Activated CD8-positive, alpha-beta T cell treated with anti-CD3 and anti-CD28 coated beads, Interleukin-2, amount 10 ng/mL, durations not matched to agents 7 days and 5 days (primary cell): ENCODE measurements around the gene ERVK3-1. TPM values are rescaled to one million over a fixed set of nuclear protein-coding genes. Genes with fewer than 3 reads are reported as not detected.

ENCODE experiments used
- ATAC-seq: fragments of 150-1000 bp; cut with Tn5 transposase; one replicate; pipeline ENCODE4 v1.10.0; 2021; ENCODE audit warnings: moderate library complexity
- CTCF ChIA-PET: fragments of 350-600 bp; sonication (Branson Sonifier 250); formaldehyde crosslinking; loops from one replicate; lab custom pipeline; 2021; ENCODE audit warnings: antibody characterized with exemption; lab: Charles Lee
- POLR2A ChIA-PET: fragments of 350-600 bp; sonication (Branson Sonifier 250); formaldehyde crosslinking; loops from one replicate; lab custom pipeline; 2021; ENCODE audit warnings: antibody characterized with exemption; lab: Charles Lee
- DNase-seq: peaks from one replicate; pipeline ENCODE4 v3.0.0-alpha.2; 2020
- H3K27ac Mint-ChIP-seq: one replicate; pipeline ENCODE4 v1.8.0; 2021; ENCODE audit warnings: mild to moderate bottlenecking, mixed read lengths
- H3K27me3 Mint-ChIP-seq: one replicate; pipeline ENCODE4 v1.8.0; 2021; ENCODE audit warnings: low read depth, mixed read lengths
- H3K36me3 Mint-ChIP-seq: one replicate; pipeline ENCODE4 v1.8.0; 2021; ENCODE audit warnings: low read depth, mixed read lengths
- H3K4me1 Mint-ChIP-seq: one replicate; pipeline ENCODE4 v1.8.0; 2021; ENCODE audit warnings: low read depth, mixed read lengths
- H3K4me3 Mint-ChIP-seq: one replicate; pipeline ENCODE4 v1.8.0; 2021; ENCODE audit warnings: mild to moderate bottlenecking, mixed read lengths
- H3K9me3 Mint-ChIP-seq: one replicate; pipeline ENCODE4 v1.8.0; 2022; ENCODE audit warnings: mixed read lengths; ENCODE audit not compliant: insufficient read depth
- total RNA-seq, 2 experiments: library from RNA; stranded (reverse); gene quantifications; one replicate each; pipeline ENCODE4 v1.2.3, GENCODE V29; 2021

Gene ERVK3-1
- total RNA-seq, 2 experiments from 2014 or later, result 60.7 to 61.9 TPM

- no peak within 1 kb of the TSS for H3K4me3 Mint-ChIP-seq
- no peaks in the 10 kb centered on the region for H3K36me3 Mint-ChIP-seq
- POLR2A ChIA-PET, result interaction anchor here (0.9 to 2.7 kb wide), 5 partner anchors 10 to 49 kb away, joined by 4 to 6 read pairs (median 4); partner anchors contain the start of genes ERVK3-1 and ZNF8
- no peak within 1 kb of the TSS for H3K27ac Mint-ChIP-seq
- CTCF ChIA-PET, result interaction anchor here (0.9 to 1.8 kb wide), 5 partner anchors 8 to 192 kb away, joined by 3 to 9 read pairs (median 3); partner anchors contain the start of genes ZBTB45 and ZNF544
- DNase-seq (peak; percentile 94), ATAC-seq (peak; percentile 93)
- H3K27me3 Mint-ChIP-seq, result no peaks in the 10 kb centered on the region
- peaks cover 9% of the 10 kb centered on the region for H3K4me1 Mint-ChIP-seq
- no peaks in the 10 kb centered on the region for H3K9me3 Mint-ChIP-seq
These were observed 21.9 kb downstream of the ERVK3-1 start, which contains the start of gene ZSCAN22 for GRCh38 chr19:58326914-58327726. ZSCAN22 (plus strand) TSS chr19:58326994; CDS start chr19:58334803, 7,809 bp downstream.

DNA sequence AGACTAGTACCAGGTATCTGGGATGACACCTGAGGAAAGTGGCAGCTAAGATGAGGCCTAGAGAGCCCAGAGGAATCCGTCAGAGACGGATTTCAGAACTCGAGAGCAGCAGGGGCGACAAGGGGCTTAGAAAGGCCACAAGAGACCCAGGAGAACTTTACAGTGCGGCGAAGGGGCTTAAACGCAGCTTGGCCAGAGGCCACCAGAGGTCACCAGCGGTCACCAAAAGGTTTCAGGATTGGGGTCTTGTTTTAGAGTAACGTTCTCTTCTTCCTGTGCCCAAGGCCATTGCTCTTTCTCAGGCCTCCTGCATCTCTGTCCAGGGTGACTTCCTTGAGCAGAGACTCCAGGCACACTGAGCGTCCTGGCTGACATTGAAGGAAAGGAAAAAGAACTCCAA, 23.8 kb downstream of the ERVK3-1 start:
- POLR2A ChIA-PET, result interaction anchor here (0.6 to 1.2 kb wide), 3 partner anchors 24 to 149 kb away, joined by 3 to 4 read pairs (median 4); partner anchors contain the start of gene ERVK3-1
- no peak overlapping the region for H3K27ac Mint-ChIP-seq
- H3K36me3 Mint-ChIP-seq, result no peaks in the 10 kb centered on the region
- no peak overlapping the region for H3K4me3 Mint-ChIP-seq
- ATAC-seq (no peak), DNase-seq (peak; percentile 49)
- H3K4me1 Mint-ChIP-seq, result peaks cover 9% of the 10 kb centered on the region
- no peaks in the 10 kb centered on the region for H3K9me3 Mint-ChIP-seq
- H3K27me3 Mint-ChIP-seq, result no peaks in the 10 kb centered on the region
- CTCF ChIA-PET, result interaction anchor here (1.2 to 1.5 kb wide), 3 partner anchors 80 to 226 kb away, joined by 3 read pairs; partner anchors contain the start of genes CHMP2A, ZBTB45 and ZNF584

DNA sequence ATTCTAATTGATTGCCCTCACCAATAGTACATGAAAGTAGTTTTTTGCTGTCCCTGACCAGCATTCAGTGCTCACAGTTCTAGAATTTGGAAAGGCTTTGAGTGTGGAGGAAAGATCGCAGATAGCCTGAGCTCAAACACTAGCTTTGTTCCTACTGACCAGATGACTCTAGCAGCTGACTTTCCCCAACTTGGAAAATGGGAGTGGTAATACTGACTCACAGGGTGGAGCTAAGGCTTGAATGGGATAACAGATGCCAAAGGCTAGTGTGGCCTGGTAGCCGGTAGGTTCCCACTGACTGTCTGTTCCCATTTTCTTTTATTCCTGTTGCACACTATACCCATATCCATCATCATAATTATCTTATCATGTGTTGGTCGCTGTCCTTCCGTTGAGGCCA, 25.3 kb downstream of the ERVK3-1 start:
- H3K9me3 Mint-ChIP-seq, result no peaks in the 10 kb centered on the region
- ChIA-PET CTCF (interaction anchor here (1.2 to 1.4 kb wide), 2 partner anchors 32 to 184 kb away, joined by 3 read pairs; partner anchors contain the start of gene ZNF497), POLR2A (no interaction called here)
- ATAC-seq, result no peak
- H3K4me3 Mint-ChIP-seq, result no peak overlapping the region
- no peak overlapping the region for H3K27ac Mint-ChIP-seq
- no peaks in the 10 kb centered on the region for H3K27me3 Mint-ChIP-seq
- DNase-seq, result no peak
- peaks cover 7% of the 10 kb centered on the region for H3K36me3 Mint-ChIP-seq
- H3K4me1 Mint-ChIP-seq, result peaks cover 9% of the 10 kb centered on the region

DNA sequence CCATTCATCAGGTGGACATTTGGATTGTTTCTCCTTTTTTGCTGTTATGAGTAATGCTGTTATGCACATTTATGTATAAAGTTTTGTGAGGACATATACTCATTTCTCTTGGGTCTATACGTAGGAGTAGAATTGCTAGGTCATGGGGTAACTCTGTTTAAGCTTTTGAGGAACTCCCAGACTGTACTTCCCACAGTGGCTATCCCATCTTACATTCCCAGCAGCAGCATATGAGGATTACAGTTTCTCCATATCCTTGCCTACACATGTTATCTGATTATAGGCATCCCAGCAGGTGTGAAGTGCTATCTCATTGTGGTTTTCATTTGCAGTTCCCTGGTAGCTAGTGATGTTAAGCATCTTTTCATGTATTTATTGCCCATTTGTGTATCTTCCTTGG, 27.5 kb downstream of the ERVK3-1 start:
- H3K9me3 Mint-ChIP-seq, result no peaks in the 10 kb centered on the region
- H3K27ac Mint-ChIP-seq, result no peak overlapping the region
- no peak overlapping the region for H3K4me3 Mint-ChIP-seq
- peaks cover 9% of the 10 kb centered on the region for H3K4me1 Mint-ChIP-seq
- H3K36me3 Mint-ChIP-seq, result peaks cover 18% of the 10 kb centered on the region
- no peak for DNase-seq
- POLR2A ChIA-PET, result interaction anchor here (1.1 kb wide), 1 partner anchor 15 kb away, joined by 3 read pairs; no protein-coding TSS in a partner anchor
- H3K27me3 Mint-ChIP-seq, result no peaks in the 10 kb centered on the region
- no peak for ATAC-seq
- CTCF ChIA-PET, result interaction anchor here (1.2 to 1.4 kb wide), 2 partner anchors 15 to 23 kb away, joined by 3 to 4 read pairs; no protein-coding TSS in a partner anchor

DNA sequence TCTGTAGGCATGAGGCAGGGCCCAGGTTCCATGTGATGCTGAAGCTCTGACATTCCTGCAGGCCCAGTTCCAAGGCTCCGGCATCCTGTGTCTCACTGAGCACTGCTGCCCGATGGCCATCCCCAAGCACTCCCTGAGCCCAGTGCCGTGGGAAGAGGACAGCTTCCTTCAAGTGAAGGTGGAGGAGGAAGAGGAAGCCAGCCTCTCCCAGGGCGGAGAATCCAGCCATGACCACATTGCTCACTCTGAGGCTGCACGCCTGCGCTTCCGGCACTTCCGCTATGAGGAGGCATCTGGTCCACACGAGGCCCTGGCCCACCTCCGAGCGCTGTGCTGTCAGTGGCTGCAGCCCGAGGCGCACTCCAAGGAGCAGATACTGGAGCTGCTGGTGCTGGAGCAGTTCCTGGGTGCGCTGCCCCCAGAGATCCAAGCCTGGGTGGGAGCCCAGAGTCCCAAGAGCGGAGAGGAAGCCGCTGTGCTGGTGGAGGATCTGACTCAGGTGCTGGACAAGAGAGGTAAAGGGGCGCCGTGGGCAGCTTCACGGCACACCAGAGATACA, 29.6 kb downstream of the ERVK3-1 start:
- Mint-ChIP-seq H3K4me3 (no peak overlapping the region), H3K9me3 (no peaks in the 10 kb centered on the region), H3K36me3 (peaks cover 37% of the 10 kb centered on the region), H3K27me3 (no peaks in the 10 kb centered on the region), H3K4me1 (peaks cover 3% of the 10 kb centered on the region), H3K27ac (peak overlapping the region; percentile 23)
- ATAC-seq (no peak), DNase-seq (no peak)
- CTCF ChIA-PET, result interaction anchor here (1.0 to 1.3 kb wide), 3 partner anchors 8 to 184 kb away, joined by 3 to 5 read pairs (median 3); partner anchors contain the start of gene ZSCAN22
- POLR2A ChIA-PET, result no interaction called here

- DNase-seq (no peak), ATAC-seq (no peak)
- H3K4me1 Mint-ChIP-seq, result peaks cover 7% of the 10 kb centered on the region
- no peak overlapping the region for H3K27ac Mint-ChIP-seq
- ChIA-PET POLR2A (no interaction called here), CTCF (interaction anchor here (1.3 kb wide), 1 partner anchor 9 kb away, joined by 3 read pairs; the partner anchor contains the start of gene ZSCAN22)
- no peaks in the 10 kb centered on the region for H3K27me3 Mint-ChIP-seq
- H3K4me3 Mint-ChIP-seq, result no peak overlapping the region
- H3K36me3 Mint-ChIP-seq, result peaks cover 42% of the 10 kb centered on the region
- H3K9me3 Mint-ChIP-seq, result no peaks in the 10 kb centered on the region
These were observed 30.5 kb downstream of the ERVK3-1 start for GRCh38 chr19:58335630-58336029.

- Mint-ChIP-seq H3K27ac (no peak overlapping the region), H3K4me3 (no peak overlapping the region), H3K9me3 (no peaks in the 10 kb centered on the region), H3K36me3 (peaks cover 46% of the 10 kb centered on the region), H3K4me1 (peaks cover 10% of the 10 kb centered on the region), H3K27me3 (no peaks in the 10 kb centered on the region)
- ChIA-PET POLR2A (no interaction called here), CTCF (interaction anchor here (1.1 kb wide), 1 partner anchor 72 kb away, joined by 3 read pairs; the partner anchor contains the start of gene ZNF584)
- no peak for DNase-seq
- ATAC-seq, result no peak
These were observed 31.0 kb downstream of the ERVK3-1 start for GRCh38 chr19:58336216-58336615.

DNA sequence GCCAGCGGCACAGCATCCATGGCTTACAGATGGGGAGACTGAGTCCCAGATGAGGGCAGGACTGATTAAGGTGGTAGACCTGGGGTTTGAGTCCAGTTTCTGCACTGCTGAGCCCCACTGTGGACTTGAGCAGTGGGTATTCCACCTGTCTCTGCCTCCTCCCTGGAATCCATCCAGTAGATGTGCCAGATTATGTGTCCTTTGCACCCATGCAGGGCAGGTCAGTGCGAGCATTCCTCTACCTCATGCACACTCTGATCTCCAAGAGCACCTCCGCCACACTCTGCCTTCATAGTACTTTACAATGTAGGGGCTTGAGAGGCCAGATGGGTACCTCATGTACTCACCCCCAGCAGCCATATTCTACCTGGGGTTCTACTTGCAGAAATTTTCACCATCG, 31.6 kb downstream of the ERVK3-1 start:
- Mint-ChIP-seq H3K9me3 (no peaks in the 10 kb centered on the region), H3K4me1 (peaks cover 10% of the 10 kb centered on the region), H3K36me3 (peaks cover 49% of the 10 kb centered on the region), H3K27me3 (no peaks in the 10 kb centered on the region), H3K27ac (no peak overlapping the region), H3K4me3 (no peak overlapping the region)
- ATAC-seq (no peak), DNase-seq (no peak)
- CTCF ChIA-PET, result interaction anchor here (1.1 kb wide), 1 partner anchor 72 kb away, joined by 3 read pairs; the partner anchor contains the start of gene ZNF584
- POLR2A ChIA-PET, result no interaction called here

GRCh38 chr19:58338336-58338735, 33.2 kb downstream of the ERVK3-1 start:
- Mint-ChIP-seq H3K27me3 (no peaks in the 10 kb centered on the region), H3K4me1 (peaks cover 10% of the 10 kb centered on the region), H3K36me3 (peaks cover 55% of the 10 kb centered on the region), H3K27ac (no peak overlapping the region), H3K4me3 (no peak overlapping the region), H3K9me3 (no peaks in the 10 kb centered on the region)
- DNase-seq (no peak), ATAC-seq (no peak)
- ChIA-PET POLR2A (no interaction called here), CTCF (no interaction called here)

DNA sequence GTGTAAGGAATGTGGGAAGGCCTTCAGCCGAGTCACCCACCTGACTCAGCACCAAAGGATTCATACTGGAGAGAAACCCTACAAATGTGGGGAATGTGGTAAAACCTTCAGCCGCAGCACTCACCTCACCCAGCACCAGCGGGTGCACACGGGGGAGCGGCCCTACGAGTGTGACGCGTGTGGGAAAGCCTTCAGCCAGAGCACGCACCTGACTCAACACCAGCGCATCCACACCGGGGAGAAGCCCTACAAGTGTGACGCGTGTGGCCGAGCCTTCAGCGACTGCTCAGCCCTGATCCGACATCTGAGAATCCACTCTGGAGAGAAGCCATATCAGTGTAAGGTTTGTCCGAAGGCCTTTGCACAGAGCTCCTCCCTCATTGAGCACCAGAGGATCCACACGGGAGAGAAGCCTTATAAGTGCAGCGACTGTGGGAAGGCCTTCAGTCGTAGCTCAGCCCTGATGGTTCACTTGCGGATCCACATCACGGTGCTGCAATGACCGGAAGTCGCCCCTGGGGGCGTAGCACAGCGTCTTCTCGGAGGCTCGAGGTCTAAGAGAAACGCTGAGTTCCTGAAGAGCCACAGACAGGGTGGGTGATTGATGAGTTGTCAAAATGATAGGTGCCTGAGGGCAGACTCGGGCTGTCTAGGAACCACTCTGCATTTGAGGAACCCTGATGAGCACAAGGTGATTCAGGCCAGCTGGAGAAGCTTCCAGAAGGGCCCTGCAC, 33.8 kb downstream of the ERVK3-1 start:
- H3K9me3 Mint-ChIP-seq, result no peaks in the 10 kb centered on the region
- no peak for ATAC-seq
- no peak overlapping the region for H3K4me3 Mint-ChIP-seq
- H3K4me1 Mint-ChIP-seq, result peaks cover 10% of the 10 kb centered on the region
- H3K27me3 Mint-ChIP-seq, result no peaks in the 10 kb centered on the region
- ChIA-PET CTCF (interaction anchor here (1.4 kb wide), 1 partner anchor 16 kb away, joined by 5 read pairs; no protein-coding TSS in a partner anchor), POLR2A (no interaction called here)
- peaks cover 57% of the 10 kb centered on the region for H3K36me3 Mint-ChIP-seq
- DNase-seq, result no peak
- no peak overlapping the region for H3K27ac Mint-ChIP-seq

- ChIA-PET POLR2A (no interaction called here), CTCF (no interaction called here)
- Mint-ChIP-seq H3K9me3 (no peaks in the 10 kb centered on the region), H3K4me1 (peaks cover 32% of the 10 kb centered on the region), H3K36me3 (peaks cover 25% of the 10 kb centered on the region), H3K27ac (peak overlapping the region; percentile 6), H3K4me3 (peak overlapping the region; percentile 95), H3K27me3 (no peaks in the 10 kb centered on the region)
- DNase-seq, result no peak
- ATAC-seq, result no peak
These were observed 40.4 kb downstream of the ERVK3-1 start for GRCh38 chr19:58345558-58345957.
